Mucosa of rectum (tissue), 2 donors: ENCODE measurements around the gene ACER2.
"Not testable (repeated sequence)": the region's sequence is repeated elsewhere in the genome, so short reads cannot be mapped to it uniquely, and the experiment has no call there.

Experiments
- H3K27ac ChIP-seq, 2 donors: one replicate each; pipeline ENCODE4 v1.7.0; 2013; ENCODE audit warnings: inconsistent platforms in 2 of 2, low read depth in 2 of 2, low read length in 2 of 2
- H3K27me3 ChIP-seq, 2 donors: one replicate each; pipeline ENCODE4 v1.7.0; 2013; ENCODE audit warnings: low read length in 2 of 2; ENCODE audit not compliant: control insufficient read depth in 2 of 2, insufficient read depth in 2 of 2
- H3K36me3 ChIP-seq, 2 donors: one replicate each; pipeline ENCODE4 v1.7.0; 2013; ENCODE audit warnings: low read length in 2 of 2; ENCODE audit not compliant: control insufficient read depth in 2 of 2, insufficient read depth in 2 of 2
- H3K4me1 ChIP-seq, 2 donors: one replicate each; pipeline ENCODE4 v1.7.0; 2013; ENCODE audit warnings: low read length in 2 of 2, mild to moderate bottlenecking in 1 of 2; ENCODE audit not compliant: control insufficient read depth in 2 of 2, insufficient read depth in 2 of 2
- H3K4me3 ChIP-seq, 2 donors: one replicate each; pipeline ENCODE4 v1.7.0; 2013; ENCODE audit warnings: low read length in 2 of 2
- H3K9ac ChIP-seq, 2 donors: one replicate each; pipeline ENCODE4 v1.7.0; 2013; ENCODE audit warnings: low read length in 2 of 2, low read depth in 1 of 2, mild to moderate bottlenecking in 1 of 2
- H3K9me3 ChIP-seq, 2 donors: one replicate each; pipeline ENCODE4 v1.7.0; 2013; ENCODE audit warnings: low read length in 2 of 2; ENCODE audit not compliant: control insufficient read depth in 2 of 2
- donor health status: healthy.
- donor health status: Normal muscosa, but diverticular disease.

Gene ACER2

GRCh38 chr9:19379697-19380046, 29.1 kb upstream of the ACER2 start:
- no peaks in the 10 kb centered on the region for H3K9me3 ChIP-seq
- H3K27me3 ChIP-seq = no peaks in the 10 kb centered on the region
- peaks cover 35 to 37% of the 10 kb centered on the region in 2 donors for H3K36me3 ChIP-seq
- H3K9ac ChIP-seq = peak overlapping the region; percentile 89 to 96
- peak overlapping the region; percentile 87 to 95 for H3K27ac ChIP-seq
- peaks cover 16 to 17% of the 10 kb centered on the region in 2 donors for H3K4me1 ChIP-seq
- H3K4me3 ChIP-seq = peak overlapping the region; percentile 86 to 98

- Histone ChIP-seq H3K9ac (peak overlapping the region; percentile 89 to 96), H3K4me3 (peak overlapping the region; percentile 86 to 98), H3K4me1 (peaks cover 16 to 17% of the 10 kb centered on the region in 2 donors), H3K36me3 (peaks cover 24 to 28% of the 10 kb centered on the region in 2 donors), H3K27me3 (no peaks in the 10 kb centered on the region), H3K9me3 (no peaks in the 10 kb centered on the region), H3K27ac (peak overlapping the region; percentile 87 to 95)
Measured at GRCh38 chr9:19380826-19381075, 28.1 kb upstream of the ACER2 start.

- Histone ChIP-seq H3K4me1 (peaks cover 16 to 17% of the 10 kb centered on the region in 2 donors), H3K9me3 (no peaks in the 10 kb centered on the region), H3K27me3 (no peaks in the 10 kb centered on the region), H3K4me3 (no peak overlapping the region), H3K9ac (no peak overlapping the region), H3K36me3 (peaks cover 15 to 21% of the 10 kb centered on the region in 2 donors), H3K27ac (no peak overlapping the region)
Measured at GRCh38 chr9:19381656-19382055, 27.2 kb upstream of the ACER2 start.

GRCh38 chr9:19385212-19385611, 23.6 kb upstream of the ACER2 start:
- not testable (repeated sequence) for H3K4me1 ChIP-seq, H3K27me3 ChIP-seq, H3K9me3 ChIP-seq, H3K36me3 ChIP-seq, H3K9ac ChIP-seq, H3K27ac ChIP-seq, H3K4me3 ChIP-seq

- Histone ChIP-seq H3K9me3 (no peaks in the 10 kb centered on the region), H3K4me3 (no peak overlapping the region), H3K9ac (no peak overlapping the region), H3K27ac (no peak overlapping the region), H3K4me1 (no peaks in the 10 kb centered on the region), H3K27me3 (no peaks in the 10 kb centered on the region), H3K36me3 (no peaks in the 10 kb centered on the region)
Measured at GRCh38 chr9:19385786-19386501, 22.9 kb upstream of the ACER2 start.

- Histone ChIP-seq H3K27ac (no peak overlapping the region), H3K9ac (no peak overlapping the region), H3K36me3 (no peaks in the 10 kb centered on the region), H3K4me1 (no peaks in the 10 kb centered on the region), H3K27me3 (no peaks in the 10 kb centered on the region), H3K4me3 (no peak overlapping the region), H3K9me3 (no peaks in the 10 kb centered on the region)
Measured at GRCh38 chr9:19386502-19387044, 22.2 kb upstream of the ACER2 start.

- Histone ChIP-seq H3K27me3 (no peaks in the 10 kb centered on the region), H3K4me3 (no peak overlapping the region), H3K36me3 (no peaks in the 10 kb centered on the region), H3K9ac (no peak overlapping the region), H3K9me3 (no peaks in the 10 kb centered on the region), H3K4me1 (no peaks in the 10 kb centered on the region), H3K27ac (no peak overlapping the region)
Measured at GRCh38 chr9:19387317-19387716, 21.5 kb upstream of the ACER2 start.

- H3K27ac ChIP-seq, H3K4me3 ChIP-seq, H3K9me3 ChIP-seq, H3K4me1 ChIP-seq, H3K36me3 ChIP-seq, H3K9ac ChIP-seq, H3K27me3 ChIP-seq: not testable (repeated sequence)
Measured at GRCh38 chr9:19389539-19389938, 19.3 kb upstream of the ACER2 start.

- Histone ChIP-seq H3K4me3 (no peak overlapping the region), H3K4me1 (peaks cover 0 to 3% of the 10 kb centered on the region in 2 donors), H3K9me3 (no peaks in the 10 kb centered on the region), H3K27me3 (no peaks in the 10 kb centered on the region), H3K9ac (no peak overlapping the region), H3K36me3 (no peaks in the 10 kb centered on the region), H3K27ac (peak overlapping the region in 1 of 2 donors; percentile 67)
Measured at GRCh38 chr9:19397845-19398244, 11.0 kb upstream of the ACER2 start.

GRCh38 chr9:19403231-19403630, 5.6 kb upstream of the ACER2 start:
- H3K4me1 ChIP-seq = not testable (repeated sequence)

More at GRCh38 chr9:19403231-19403630, 5.6 kb upstream of the ACER2 start:
- H3K9me3 ChIP-seq, H3K27ac ChIP-seq, H3K9ac ChIP-seq, H3K4me3 ChIP-seq, H3K36me3 ChIP-seq, H3K27me3 ChIP-seq: not testable (repeated sequence)
